GM15510 (cell line): ENCODE results near the gene AQP9.

ENCODE experiments used
- POLR2A ChIP-seq: IDR thresholded peaks from 3 replicates; pipeline ENCODE4 v1.6.1; 2011; ENCODE audit warnings: borderline replicate concordance; ENCODE audit not compliant: insufficient read length; ENCODE audit errors: extremely low read depth

AQP9 gene

GRCh38 chr15:58136731-58137130 lies 1.4 kb upstream of the AQP9 start:
- TF ChIP-seq POLR2A: no peak

- TF ChIP-seq POLR2A: no peak
Measured at GRCh38 chr15:58137686-58138085, 495 bp upstream of the AQP9 start.

- TF ChIP-seq POLR2A: no peak
Measured at GRCh38 chr15:58139276-58139988, 1.3 kb downstream of the AQP9 start.

- TF ChIP-seq POLR2A: no peak
Measured at GRCh38 chr15:58139989-58140522, 1.9 kb downstream of the AQP9 start.

GRCh38 chr15:58141894-58142293 lies 3.7 kb downstream of the AQP9 start:
- no peak for TF ChIP-seq POLR2A

GRCh38 chr15:58142827-58143461 lies 4.8 kb downstream of the AQP9 start:
- no peak for TF ChIP-seq POLR2A

GRCh38 chr15:58145606-58146005 lies 7.4 kb downstream of the AQP9 start:
- TF ChIP-seq POLR2A: no peak

- TF ChIP-seq POLR2A: no peak
Measured at GRCh38 chr15:58146211-58146610, 8.0 kb downstream of the AQP9 start.

- TF ChIP-seq POLR2A: no peak
Measured at GRCh38 chr15:58146749-58147148, 8.6 kb downstream of the AQP9 start.

GRCh38 chr15:58147171-58147611 lies 9.0 kb downstream of the AQP9 start:
- no peak for TF ChIP-seq POLR2A

- TF ChIP-seq POLR2A: no peak
Measured at GRCh38 chr15:58148120-58148519, 9.9 kb downstream of the AQP9 start.

GRCh38 chr15:58148633-58149445 lies 10.7 kb downstream of the AQP9 start:
- TF ChIP-seq POLR2A: no peak

GRCh38 chr15:58154769-58155168 lies 16.6 kb downstream of the AQP9 start:
- no peak for TF ChIP-seq POLR2A

GRCh38 chr15:58159827-58160386 lies 21.7 kb downstream of the AQP9 start:
- TF ChIP-seq POLR2A: no peak

GRCh38 chr15:58161436-58161930 lies 23.3 kb downstream of the AQP9 start:
- TF ChIP-seq POLR2A: no peak

GRCh38 chr15:58163985-58164384 lies 25.8 kb downstream of the AQP9 start:
- TF ChIP-seq POLR2A: no peak

GRCh38 chr15:58164926-58165325 lies 26.7 kb downstream of the AQP9 start:
- no peak for TF ChIP-seq POLR2A
